Esophagus squamous epithelium (tissue), 5 donors: ENCODE data around the gene TMEM33. TPM values are rescaled to one million over a fixed set of nuclear protein-coding genes. Genes with fewer than 3 reads are reported as not detected.

Source experiments
- DNase-seq: peaks from one replicate; lab custom pipeline; 2025; lab: John Stamatoyannopoulos, UW
- H3K27ac ChIP-seq, 4 donors: fragments of 200-600 bp; sonication (generic); one replicate each; pipeline ENCODE4 v1.5.1; 2016 to 2019; ENCODE audit warnings: mild to moderate bottlenecking in 1 of 4
- H3K27me3 ChIP-seq, 4 donors: fragments of 200-600 bp; sonication (generic); 1 replicate in 3 of 4; 2 replicates in 1 of 4; pipeline versions ENCODE4 v1.5.1 to v1.6.0; 2017 to 2021; ENCODE audit warnings: antibody characterized with exemption in 1 of 4
- H3K36me3 ChIP-seq, 3 donors: fragments of 200-600 bp; sonication (generic); one replicate each; pipeline ENCODE4 v1.5.1; 2016 to 2019
- H3K4me1 ChIP-seq, 3 donors: fragments of 200-600 bp; sonication (generic); one replicate each; pipeline ENCODE4 v1.5.1; 2017 to 2019
- H3K4me3 ChIP-seq, 4 donors: fragments of 200-600 bp; sonication (generic); 1 replicate in 3 of 4; 2 replicates in 1 of 4; pipeline ENCODE4 v1.5.1; 2016 to 2019; ENCODE audit warnings: mild to moderate bottlenecking in 2 of 4, moderate library complexity in 1 of 4
- H3K9me3 ChIP-seq, 3 donors: fragments of 200-600 bp; sonication (generic); one replicate each; pipeline ENCODE4 v1.5.1; 2016 to 2019
- POLR2A ChIP-seq, 4 donors: fragments of 450-650 bp; IDR thresholded peaks; one replicate each; pipeline ENCODE4 v1.6.1; 2017; ENCODE audit warnings: antibody characterized with exemption in 4 of 4, mild to moderate bottlenecking in 4 of 4, moderate library complexity in 3 of 4
- WGBS, 2 donors: methylation state at CpG; one replicate each; pipeline ENCODE4 v1.1.5; 2018; 5-methylcytosine and 5-hydroxymethylcytosine counted together
- intact Hi-C: fragments of 100-400 bp; cut with DNase I; formaldehyde crosslinking; loops from one replicate; pipeline ENCODE4 v1.15.0; 2022
- total RNA-seq, 4 donors: library from RNA; depleted of rRNA; stranded (reverse); fragments of >200 nt; gene quantifications; one replicate each; pipeline ENCODE4 v1.1.0, GENCODE V29; 2016
- TF ChIP-seq, protein P1 (sequence below), 6 experiments: fragments of 450-650 bp in 4 of 6; fragments of 200-600 bp in 2 of 6; sonication (generic) in 2 of 6; IDR thresholded peaks; one replicate each; pipeline ENCODE4 v1.5.1; 2016 to 2019; ENCODE audit warnings: antibody characterized with exemption in 6 of 6, mild to moderate bottlenecking in 4 of 6, moderate library complexity in 4 of 6
- donor health status: DM: yes; HTN: yes; CAD: no.

TMEM33 gene, protein sequence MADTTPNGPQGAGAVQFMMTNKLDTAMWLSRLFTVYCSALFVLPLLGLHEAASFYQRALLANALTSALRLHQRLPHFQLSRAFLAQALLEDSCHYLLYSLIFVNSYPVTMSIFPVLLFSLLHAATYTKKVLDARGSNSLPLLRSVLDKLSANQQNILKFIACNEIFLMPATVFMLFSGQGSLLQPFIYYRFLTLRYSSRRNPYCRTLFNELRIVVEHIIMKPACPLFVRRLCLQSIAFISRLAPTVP
- total RNA-seq, result 10 to 100 TPM; 37.6 to 69.0 (median 65.6) TPM

DNA sequence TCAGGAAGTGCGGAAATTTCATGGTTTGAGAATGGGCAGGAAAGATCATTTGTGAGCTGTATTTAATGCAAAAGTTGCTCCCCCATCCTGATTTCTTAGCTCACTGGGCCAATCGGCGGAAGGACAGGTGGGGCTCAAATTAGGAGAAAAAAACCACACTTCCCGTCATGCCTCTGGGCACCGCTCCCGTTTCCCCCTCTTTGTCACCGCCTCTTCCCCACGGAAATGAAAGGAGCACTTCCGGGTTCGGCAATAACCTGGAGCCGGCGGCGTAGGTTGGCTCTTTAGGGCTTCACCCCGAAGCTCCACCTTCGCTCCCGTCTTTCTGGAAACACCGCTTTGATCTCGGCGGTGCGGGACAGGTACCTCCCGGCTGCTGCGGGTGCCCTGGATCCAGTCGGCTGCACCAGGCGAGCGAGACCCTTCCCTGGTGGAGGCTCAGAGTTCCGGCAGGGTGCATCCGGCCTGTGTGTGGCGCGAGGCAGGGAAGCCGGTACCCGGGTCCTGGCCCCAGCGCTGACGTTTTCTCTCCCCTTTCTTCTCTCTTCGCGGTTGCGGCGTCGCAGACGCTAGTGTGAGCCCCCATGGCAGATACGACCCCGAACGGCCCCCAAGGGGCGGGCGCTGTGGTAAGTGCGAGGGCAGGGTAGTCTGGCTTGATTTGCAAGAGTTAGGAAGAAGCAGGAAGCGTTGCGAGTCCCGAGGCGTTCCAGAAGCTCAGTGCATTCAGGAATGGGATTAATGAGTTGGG, at the start of gene TMEM33:
TMEM33 (plus strand) TSS at position 529 of the 751 bp plus-strand sequence; CDS start at position 585, 56 bp downstream.
- peak; percentile 18 for DNase-seq
- H3K36me3 ChIP-seq, result peaks cover 0 to 17% (median 0%) of the 10 kb centered on the region in 3 donors
- peak within 1 kb of the TSS; percentile 76 to 96 (median 89) for H3K4me3 ChIP-seq
- intact Hi-C loops, result no loop called here
- TF ChIP-seq, protein P1, sequence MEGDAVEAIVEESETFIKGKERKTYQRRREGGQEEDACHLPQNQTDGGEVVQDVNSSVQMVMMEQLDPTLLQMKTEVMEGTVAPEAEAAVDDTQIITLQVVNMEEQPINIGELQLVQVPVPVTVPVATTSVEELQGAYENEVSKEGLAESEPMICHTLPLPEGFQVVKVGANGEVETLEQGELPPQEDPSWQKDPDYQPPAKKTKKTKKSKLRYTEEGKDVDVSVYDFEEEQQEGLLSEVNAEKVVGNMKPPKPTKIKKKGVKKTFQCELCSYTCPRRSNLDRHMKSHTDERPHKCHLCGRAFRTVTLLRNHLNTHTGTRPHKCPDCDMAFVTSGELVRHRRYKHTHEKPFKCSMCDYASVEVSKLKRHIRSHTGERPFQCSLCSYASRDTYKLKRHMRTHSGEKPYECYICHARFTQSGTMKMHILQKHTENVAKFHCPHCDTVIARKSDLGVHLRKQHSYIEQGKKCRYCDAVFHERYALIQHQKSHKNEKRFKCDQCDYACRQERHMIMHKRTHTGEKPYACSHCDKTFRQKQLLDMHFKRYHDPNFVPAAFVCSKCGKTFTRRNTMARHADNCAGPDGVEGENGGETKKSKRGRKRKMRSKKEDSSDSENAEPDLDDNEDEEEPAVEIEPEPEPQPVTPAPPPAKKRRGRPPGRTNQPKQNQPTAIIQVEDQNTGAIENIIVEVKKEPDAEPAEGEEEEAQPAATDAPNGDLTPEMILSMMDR (IDR thresholded peaks at IDR 0.05), result peak in 2 of 6 experiments; percentile 19 to 21
- TF ChIP-seq POLR2A (IDR thresholded peaks at IDR 0.05), result peak in 2 of 4 donors; percentile 62 to 82
- H3K9me3 ChIP-seq, result no peaks in the 10 kb centered on the region
- peaks cover 9 to 50% (median 29%) of the 10 kb centered on the region in 3 donors for H3K4me1 ChIP-seq
- no peaks in the 10 kb centered on the region for H3K27me3 ChIP-seq
- WGBS, 2 donors, result 3 to 8% methylated on average over 9 to 22 of the region's 49 CpGs
- peak within 1 kb of the TSS; percentile 85 to 92 (median 88) for H3K27ac ChIP-seq

DNA sequence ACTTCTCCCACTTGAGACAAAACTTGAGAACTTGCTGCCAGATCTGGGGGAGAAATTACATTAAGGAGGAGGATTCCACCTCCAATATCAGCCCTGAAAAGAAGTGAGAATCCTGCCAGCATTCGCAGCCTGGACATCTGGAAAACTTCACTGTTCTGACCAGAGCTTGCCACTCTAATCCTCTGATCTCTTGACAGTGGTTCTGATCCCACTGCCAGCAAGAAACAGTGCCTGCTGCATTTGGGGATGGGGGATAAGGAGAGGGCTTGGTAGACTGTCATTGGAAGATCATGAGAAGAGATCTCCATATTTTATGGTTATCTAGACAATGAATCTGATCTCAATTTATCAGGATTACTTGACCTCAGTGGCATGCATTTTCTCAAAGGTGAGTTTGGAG, 49.8 kb upstream of the TMEM33 start:
- no peak for TF ChIP-seq POLR2A (IDR thresholded peaks at IDR 0.05)
- TF ChIP-seq, protein P1 (IDR thresholded peaks at IDR 0.05), result no peak
- no peak for DNase-seq
- no peaks in the 10 kb centered on the region for H3K9me3 ChIP-seq
- 43 to 60% methylated on average over 1 of the region's 1 CpG for WGBS, 2 donors
- intact Hi-C loops, result loop anchor here (10.0 kb wide), 1 partner anchor 601 kb away; no protein-coding TSS in a partner anchor
- peaks cover 12 to 74% (median 18%) of the 10 kb centered on the region in 4 donors for H3K27me3 ChIP-seq
- no peak overlapping the region for H3K27ac ChIP-seq
- no peak overlapping the region for H3K4me3 ChIP-seq
- peaks cover 16 to 25% (median 19%) of the 10 kb centered on the region in 3 donors for H3K4me1 ChIP-seq
- no peaks in the 10 kb centered on the region for H3K36me3 ChIP-seq

DNA sequence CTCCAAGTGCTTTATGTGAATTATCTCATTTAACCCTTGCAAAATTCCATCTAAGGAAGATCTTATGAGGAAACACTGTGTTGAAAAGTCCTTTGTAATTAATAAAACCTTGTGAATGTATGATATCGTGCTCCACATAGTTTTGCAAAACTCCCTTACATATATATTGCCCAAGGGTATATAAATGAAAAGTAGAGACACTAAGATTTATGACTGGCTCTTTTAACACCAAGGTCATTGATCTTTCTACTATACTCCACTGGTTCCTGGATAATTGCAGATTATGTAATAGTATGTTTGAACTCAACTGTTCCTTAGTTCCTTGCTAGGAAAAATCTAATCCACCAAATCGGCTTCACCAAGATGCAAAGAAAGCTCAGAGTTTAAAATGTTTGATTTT, 48.0 kb upstream of the TMEM33 start:
- H3K4me1 ChIP-seq, result peaks cover 1 to 7% (median 3%) of the 10 kb centered on the region in 3 donors
- no peak overlapping the region for H3K27ac ChIP-seq
- TF ChIP-seq, protein P1 (IDR thresholded peaks at IDR 0.05), result no peak
- no peak for TF ChIP-seq POLR2A (IDR thresholded peaks at IDR 0.05)
- intact Hi-C loops, result loop anchor here (10.0 kb wide), 1 partner anchor 602 kb away; no protein-coding TSS in a partner anchor
- DNase-seq, result no peak
- H3K27me3 ChIP-seq, result peaks cover 0 to 70% (median 1%) of the 10 kb centered on the region in 4 donors
- no peaks in the 10 kb centered on the region for H3K9me3 ChIP-seq
- H3K4me3 ChIP-seq, result no peak overlapping the region
- no peaks in the 10 kb centered on the region for H3K36me3 ChIP-seq
- WGBS, 2 donors, result 25 to 38% methylated on average over 2 of the region's 2 CpGs

DNA sequence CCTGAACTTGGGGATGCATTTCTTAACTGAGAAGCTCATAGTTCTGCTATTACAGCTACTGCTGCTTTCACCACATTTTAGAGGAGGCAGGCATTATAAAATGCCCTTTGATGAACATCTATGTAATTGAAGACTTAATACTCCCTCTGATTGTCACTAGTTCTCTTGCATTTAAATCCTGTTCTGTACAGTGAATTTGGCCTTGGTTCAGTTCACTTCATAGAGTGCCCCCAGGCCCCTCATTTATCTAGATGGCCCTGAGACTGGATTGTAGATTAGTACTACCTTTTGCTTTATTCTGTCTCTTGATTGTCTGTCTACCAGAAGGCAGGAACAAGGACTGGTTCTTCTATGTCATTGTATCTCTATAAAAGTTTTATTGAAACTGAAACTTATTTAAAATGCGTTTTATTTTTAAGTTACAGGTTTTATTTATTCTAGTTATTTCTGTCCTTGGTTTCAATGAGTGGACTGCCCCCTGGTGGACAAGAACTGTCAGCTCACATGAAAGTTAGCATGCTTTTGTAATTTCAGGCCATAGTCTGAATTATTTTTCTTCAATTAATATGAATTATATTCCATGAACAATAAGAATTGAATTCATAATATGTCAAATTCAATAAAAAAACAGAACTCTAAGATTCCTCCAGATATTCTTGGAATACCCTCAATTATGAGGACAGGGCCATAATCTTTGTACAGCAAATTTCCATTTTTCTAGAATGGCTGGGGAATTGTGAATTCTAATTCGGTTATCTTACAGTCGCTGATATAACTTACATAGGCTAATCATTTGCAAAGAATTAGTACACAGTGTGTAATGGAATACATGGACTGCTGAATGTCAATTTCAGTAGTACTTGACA, 47.2 kb upstream of the TMEM33 start:
- no peak overlapping the region for H3K27ac ChIP-seq
- no peaks in the 10 kb centered on the region for H3K36me3 ChIP-seq
- H3K27me3 ChIP-seq, result peaks cover 0 to 68% (median 0%) of the 10 kb centered on the region in 4 donors
- 6 to 9% methylated on average over 3 of the region's 3 CpGs for WGBS, 2 donors
- H3K4me1 ChIP-seq, result no peaks in the 10 kb centered on the region
- intact Hi-C loops, result loop anchor here (10.0 kb wide), 1 partner anchor 603 kb away; no protein-coding TSS in a partner anchor
- no peak for DNase-seq
- H3K9me3 ChIP-seq, result no peaks in the 10 kb centered on the region
- H3K4me3 ChIP-seq, result no peak overlapping the region
- TF ChIP-seq, protein P1 (IDR thresholded peaks at IDR 0.05), result peak; percentile 63 to 93 (median 74)
- no peak for TF ChIP-seq POLR2A (IDR thresholded peaks at IDR 0.05)
